ENCODE data around the gene TARP.

The TARP gene

DNA sequence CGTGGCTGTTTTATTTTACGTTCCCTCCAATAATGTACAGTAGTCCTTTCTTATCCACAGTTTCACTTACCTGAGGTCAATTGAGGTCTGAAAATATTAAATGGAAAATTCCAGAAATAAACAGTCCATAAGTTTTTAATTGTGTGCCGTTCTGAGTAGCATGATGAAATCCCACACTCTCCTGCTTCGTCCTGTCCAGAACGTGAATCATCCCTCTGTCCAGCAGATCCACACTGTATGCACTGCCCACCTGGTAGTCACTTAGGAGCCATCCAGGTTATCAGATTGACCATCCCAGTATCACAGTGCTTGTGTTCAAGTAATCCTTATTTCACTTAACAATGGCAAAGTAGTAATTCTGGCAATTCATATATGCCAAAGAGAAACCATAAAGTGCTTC lies 49.0 kb downstream of the TARP start:
- Histone ChIP-seq H3K27ac (no peak overlapping the region), H3K36me3 (peaks cover 0 to 53% of the 10 kb centered on the region in 2 donors), H3K4me3 (no peak overlapping the region), H3K4me1 (peaks cover 0 to 22% of the 10 kb centered on the region in 2 donors), H3K27me3 (no peaks in the 10 kb centered on the region), H3K9me3 (no peaks in the 10 kb centered on the region)
- no peak for ATAC-seq
- TF ChIP-seq CTCF (IDR thresholded peaks at IDR 0.05): no peak
- no peak for DNase-seq
- intact Hi-C loops (cut with DNase I): loop anchor here in 1 of 2 donors (5.0 to 10.0 kb wide), 2 partner anchors 110 to 117 kb away; no protein-coding TSS in a partner anchor

DNA sequence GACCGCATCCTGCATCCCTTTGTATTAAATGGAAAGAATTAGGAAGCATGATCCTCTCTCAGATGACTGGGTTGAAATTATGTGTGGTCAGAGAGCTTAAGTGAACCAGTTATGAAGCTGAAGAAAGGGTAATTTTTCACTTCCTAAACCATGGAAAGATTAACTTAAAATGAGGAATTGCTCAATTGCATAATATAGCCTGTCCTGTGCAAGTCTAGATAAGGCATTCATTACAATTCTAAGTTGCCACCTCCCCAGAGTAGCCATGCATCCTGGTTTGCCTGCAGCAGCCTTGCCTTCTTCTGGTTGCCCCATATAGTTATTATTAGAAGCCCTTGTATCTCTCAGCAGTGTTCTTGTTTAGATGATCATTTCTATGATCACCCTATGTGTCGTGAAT lies 50.1 kb downstream of the TARP start:
- Histone ChIP-seq H3K9me3 (no peaks in the 10 kb centered on the region), H3K4me1 (peaks cover 0 to 22% of the 10 kb centered on the region in 2 donors), H3K27me3 (no peaks in the 10 kb centered on the region), H3K36me3 (peaks cover 0 to 55% of the 10 kb centered on the region in 2 donors), H3K4me3 (no peak overlapping the region), H3K27ac (peak overlapping the region in 1 of 2 donors; percentile 29)
- no peak for ATAC-seq
- TF ChIP-seq CTCF (IDR thresholded peaks at IDR 0.05): no peak
- intact Hi-C loops (cut with DNase I): loop anchor here in 1 of 2 donors (5.0 to 10.0 kb wide), 2 partner anchors 111 to 116 kb away; no protein-coding TSS in a partner anchor
- no peak for DNase-seq

DNA sequence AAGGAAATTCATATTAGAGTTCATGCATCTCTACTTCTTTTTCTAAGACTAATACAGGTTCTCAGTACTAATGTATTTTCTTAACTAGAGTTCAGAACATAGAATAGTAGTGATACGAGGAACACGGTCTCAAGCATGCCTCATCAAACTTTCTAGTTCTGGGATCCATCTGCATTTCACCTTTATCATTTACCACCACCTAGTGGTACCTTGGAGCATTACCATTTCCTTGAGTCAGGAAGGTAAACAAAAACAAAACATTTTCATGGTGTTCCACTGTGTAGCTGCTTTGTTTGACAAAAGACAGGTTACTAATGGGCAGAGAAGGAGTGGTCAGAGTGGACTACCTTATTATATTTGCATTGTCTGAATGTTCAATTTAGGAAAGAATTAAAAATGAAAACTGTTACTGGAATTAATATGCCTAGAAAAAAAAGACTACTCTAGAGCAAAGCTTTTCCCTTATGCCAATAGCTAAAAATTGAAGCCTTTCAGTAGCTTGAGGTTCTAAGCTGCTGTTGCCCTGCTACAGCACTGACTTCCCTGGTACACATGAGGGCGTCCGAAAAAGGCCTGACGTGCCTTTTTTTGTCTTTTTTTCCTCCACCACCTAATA lies 50.8 kb downstream of the TARP start:
- intact Hi-C loops (cut with DNase I): loop anchor here in 1 of 2 donors (5.0 to 10.0 kb wide), 2 partner anchors 112 to 115 kb away; no protein-coding TSS in a partner anchor
- peak; percentile 94 for ATAC-seq
- Histone ChIP-seq H3K36me3 (peaks cover 0 to 58% of the 10 kb centered on the region in 2 donors), H3K4me1 (peaks cover 0 to 22% of the 10 kb centered on the region in 2 donors), H3K27me3 (no peaks in the 10 kb centered on the region), H3K4me3 (no peak overlapping the region), H3K9me3 (no peaks in the 10 kb centered on the region), H3K27ac (peak overlapping the region in 1 of 2 donors; percentile 29)
- TF ChIP-seq CTCF (IDR thresholded peaks at IDR 0.05): peak; percentile 75 to 78
- peak in 2 of 4 donors; percentile 41 to 65 for DNase-seq

- no peak for ATAC-seq
- Histone ChIP-seq H3K36me3 (peaks cover 0 to 58% of the 10 kb centered on the region in 2 donors), H3K4me1 (peaks cover 0 to 36% of the 10 kb centered on the region in 2 donors), H3K4me3 (no peak overlapping the region), H3K27ac (no peak overlapping the region), H3K9me3 (no peaks in the 10 kb centered on the region), H3K27me3 (no peaks in the 10 kb centered on the region)
- intact Hi-C loops (cut with DNase I): loop anchor here in 1 of 2 donors (5.0 to 10.0 kb wide), 2 partner anchors 113 to 114 kb away; no protein-coding TSS in a partner anchor
- DNase-seq: no peak
- TF ChIP-seq CTCF (IDR thresholded peaks at IDR 0.05): no peak
These were observed 53.0 kb downstream of the TARP start for GRCh38 chr7:38220452-38220851.

GRCh38 chr7:38217672-38218071 lies 55.8 kb downstream of the TARP start:
- intact Hi-C loops (cut with DNase I): no loop called here
- no peak overlapping the region for H3K4me3 ChIP-seq
- no peaks in the 10 kb centered on the region for H3K9me3 ChIP-seq
- H3K27me3 ChIP-seq: no peaks in the 10 kb centered on the region
- DNase-seq (no peak), ATAC-seq (no peak)
- H3K4me1 ChIP-seq: peaks cover 0 to 33% of the 10 kb centered on the region in 2 donors
- peak overlapping the region in 1 of 2 donors; percentile 46 for H3K27ac ChIP-seq
- no peak for TF ChIP-seq CTCF (IDR thresholded peaks at IDR 0.05)
- peaks cover 0 to 59% of the 10 kb centered on the region in 2 donors for H3K36me3 ChIP-seq

Measured in left lung (tissue), 4 donors.